CD4-positive, alpha-beta T cell treated with Interleukin-4 for 1 hour (primary cell): ENCODE data around the gene GTF2H2.
"Not testable (repeated sequence)": the region's sequence is repeated elsewhere in the genome, so short reads cannot be mapped to it uniquely, and the experiment has no call there.

Experiments used
- DNase-seq, 2 donors: peaks; one replicate each; pipeline ENCODE4 v3.0.0-alpha.2; 2020 to 2022

The GTF2H2 gene

DNA sequence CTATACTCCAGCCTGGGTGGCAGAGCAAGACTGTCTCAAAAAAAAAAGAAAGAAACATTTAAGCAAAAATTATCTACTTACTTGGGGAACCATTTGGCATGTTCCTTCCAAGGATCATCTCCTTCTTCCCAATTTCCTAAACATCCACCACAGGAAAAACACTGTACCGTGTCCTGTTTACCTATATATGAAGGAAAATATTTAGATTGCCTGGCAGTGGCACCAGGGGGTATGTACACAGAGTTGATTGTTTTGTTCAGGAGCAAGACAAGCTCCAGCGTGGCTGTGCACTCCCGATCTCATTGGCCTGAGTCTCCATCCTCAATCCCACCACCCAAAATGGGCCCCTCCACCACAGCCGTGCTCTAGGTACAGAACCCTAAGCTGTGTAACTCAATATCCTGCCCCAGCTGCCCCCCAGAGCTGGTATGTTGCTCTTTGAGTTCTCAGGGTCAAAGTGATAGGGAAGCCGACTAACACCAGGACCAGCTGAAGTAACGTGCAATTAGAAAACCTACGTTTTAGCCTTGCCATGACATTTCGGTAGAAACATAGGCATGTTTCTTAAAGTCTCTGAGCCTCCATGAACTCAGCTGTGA is 56.2 kb downstream of the GTF2H2 start:
- no peak for DNase-seq

DNA sequence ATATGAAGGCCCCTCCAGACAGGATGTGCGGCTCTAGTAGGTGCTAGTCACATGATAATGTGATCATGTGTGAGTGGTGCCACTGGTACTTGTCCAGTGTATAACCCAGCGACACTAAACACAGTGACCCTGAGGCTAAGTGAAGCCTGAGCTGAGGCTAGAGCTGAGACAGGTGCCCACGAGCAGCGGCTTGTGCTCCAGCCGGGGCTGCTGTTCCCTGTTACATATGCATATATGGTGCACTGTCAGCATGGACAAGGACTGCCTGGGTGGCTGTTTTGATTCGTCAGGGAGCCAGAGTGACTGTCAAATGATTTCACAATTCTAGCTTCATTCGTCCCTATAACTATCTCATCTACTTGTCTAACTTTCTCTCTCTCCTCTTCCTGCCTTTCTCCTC is 60.5 kb downstream of the GTF2H2 start:
- not testable (repeated sequence) for DNase-seq
